Mesenteric fat pad (tissue), 1 donor: ENCODE data around the gene HHAT. TPM values are rescaled to one million over a fixed set of nuclear protein-coding genes. Genes with fewer than 3 reads are reported as not detected.
"Not testable (repeated sequence)": the region's sequence is repeated elsewhere in the genome, so short reads cannot be mapped to it uniquely, and the experiment has no call there.

ENCODE experiments used
- DNase-seq: peaks from one replicate; pipeline ENCODE4 v3.0.0-alpha.2; 2020; ENCODE audit warnings: low spot score
- total RNA-seq: library from RNA; stranded (reverse); fragmentation: NEBNext Ultra II Directional; extraction: Animal tissue kit (Norgen Biotek cat#: 25700); gene quantifications from one replicate; pipeline ENCODE4 v1.2.1, GENCODE V29; 2021
- donor health status: DM: yes; HTN: yes; CAD: no.

Gene HHAT
- total RNA-seq, 1 donor from 2014 or later, result 2.5 TPM

DNA sequence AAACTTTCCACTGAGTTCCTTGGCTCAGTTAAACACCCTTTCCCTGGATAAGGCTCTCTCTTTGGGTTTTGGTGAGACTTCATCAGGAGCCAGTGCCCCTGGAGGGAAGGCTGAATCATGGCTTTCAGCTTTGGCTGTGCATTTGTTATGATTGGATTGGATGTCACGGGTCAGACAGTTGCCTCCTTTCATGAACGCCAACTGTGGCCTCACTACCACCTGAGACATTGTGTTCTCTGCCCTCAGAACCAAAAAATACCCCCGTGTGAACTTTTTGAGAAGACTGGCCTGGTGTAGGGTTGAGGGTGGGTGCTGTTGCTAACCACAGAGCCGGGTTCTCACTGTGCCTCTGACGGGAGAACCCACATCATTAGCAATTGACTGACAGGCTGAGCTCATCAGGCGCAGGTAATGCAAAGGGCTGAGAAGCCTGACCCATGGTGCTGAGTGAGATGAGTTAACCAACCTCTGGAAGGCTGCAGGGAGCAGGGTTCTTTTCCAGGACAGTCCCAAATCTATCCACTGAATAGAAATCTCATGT, 65.6 kb downstream of the HHAT start:
- DNase-seq, result no peak

DNA sequence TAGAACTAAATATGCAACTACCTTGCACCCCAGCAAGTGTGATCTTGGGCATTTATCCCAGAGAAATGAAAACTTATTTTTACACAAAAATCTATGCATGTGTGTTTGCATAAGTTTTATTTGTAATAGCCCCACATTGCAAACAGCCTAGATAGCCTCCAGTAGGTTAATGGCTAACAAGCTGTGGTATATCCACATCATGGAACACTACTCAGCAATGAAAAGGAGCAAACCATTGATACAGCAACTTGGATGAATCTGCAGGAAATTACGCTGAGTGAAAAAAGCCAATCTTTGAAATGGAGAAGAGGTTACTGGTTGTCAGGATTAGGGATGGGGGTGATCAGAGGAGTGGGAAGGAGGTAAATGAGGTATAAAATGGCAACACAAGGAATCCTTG, 67.8 kb downstream of the HHAT start:
- no peak for DNase-seq

DNA sequence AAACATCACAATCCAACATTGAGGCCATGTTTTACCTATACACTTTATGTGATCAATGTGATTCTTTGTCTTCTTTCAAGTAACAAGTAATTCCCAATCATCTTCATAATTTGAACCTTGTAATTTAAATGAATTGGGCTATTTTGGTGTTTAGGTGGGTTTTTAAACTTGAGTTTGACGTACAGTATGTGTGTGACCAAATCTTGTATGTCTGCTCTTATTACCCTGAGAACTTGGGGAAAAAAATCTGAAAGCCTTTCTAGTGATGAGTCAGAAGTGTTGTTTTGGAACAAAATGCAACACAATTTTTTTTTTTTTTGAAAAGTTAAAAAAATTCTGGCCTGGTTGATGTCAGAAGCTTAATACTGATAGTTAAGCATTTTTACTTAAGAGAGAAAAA, 68.5 kb downstream of the HHAT start:
- DNase-seq, result no peak

DNA sequence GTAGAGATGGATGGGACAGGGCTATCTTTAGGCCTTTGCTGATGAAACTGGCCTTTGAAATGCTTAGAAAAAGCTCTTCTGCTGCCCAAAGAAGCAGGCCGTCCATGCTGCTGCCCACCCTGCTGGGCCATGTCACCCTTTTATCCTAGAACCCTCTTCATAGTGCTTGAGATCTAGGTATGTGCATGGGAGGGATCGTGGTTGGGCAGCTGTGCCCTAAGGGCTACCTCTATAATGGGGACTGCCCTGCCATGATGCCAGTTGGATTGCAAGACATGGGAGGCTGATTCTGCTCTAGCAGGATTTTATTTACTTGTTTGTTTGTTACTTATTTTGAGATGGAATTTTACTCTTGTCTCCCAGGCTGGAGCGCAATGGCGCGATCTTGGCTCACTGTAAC, 69.0 kb downstream of the HHAT start:
- no peak for DNase-seq

DNA sequence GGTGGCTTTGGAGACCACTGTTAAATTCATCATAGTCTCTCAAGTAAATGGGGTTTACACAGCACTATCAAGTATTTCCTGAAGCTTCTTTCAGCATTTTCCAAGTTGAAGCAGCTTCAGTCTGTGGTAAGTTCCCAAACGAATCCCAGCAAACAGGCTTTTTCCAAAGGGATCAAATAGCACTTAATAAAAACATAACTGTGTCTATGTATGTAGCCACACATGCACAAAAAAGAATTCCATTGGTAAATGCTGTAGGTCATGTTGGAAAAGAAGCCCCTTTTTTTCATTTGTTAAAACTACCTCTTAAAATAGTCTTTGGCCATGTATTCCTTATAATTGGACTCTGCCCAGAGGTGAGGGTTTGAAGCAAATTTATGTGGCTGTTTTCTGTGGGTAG, 69.8 kb downstream of the HHAT start:
- no peak for DNase-seq

DNA sequence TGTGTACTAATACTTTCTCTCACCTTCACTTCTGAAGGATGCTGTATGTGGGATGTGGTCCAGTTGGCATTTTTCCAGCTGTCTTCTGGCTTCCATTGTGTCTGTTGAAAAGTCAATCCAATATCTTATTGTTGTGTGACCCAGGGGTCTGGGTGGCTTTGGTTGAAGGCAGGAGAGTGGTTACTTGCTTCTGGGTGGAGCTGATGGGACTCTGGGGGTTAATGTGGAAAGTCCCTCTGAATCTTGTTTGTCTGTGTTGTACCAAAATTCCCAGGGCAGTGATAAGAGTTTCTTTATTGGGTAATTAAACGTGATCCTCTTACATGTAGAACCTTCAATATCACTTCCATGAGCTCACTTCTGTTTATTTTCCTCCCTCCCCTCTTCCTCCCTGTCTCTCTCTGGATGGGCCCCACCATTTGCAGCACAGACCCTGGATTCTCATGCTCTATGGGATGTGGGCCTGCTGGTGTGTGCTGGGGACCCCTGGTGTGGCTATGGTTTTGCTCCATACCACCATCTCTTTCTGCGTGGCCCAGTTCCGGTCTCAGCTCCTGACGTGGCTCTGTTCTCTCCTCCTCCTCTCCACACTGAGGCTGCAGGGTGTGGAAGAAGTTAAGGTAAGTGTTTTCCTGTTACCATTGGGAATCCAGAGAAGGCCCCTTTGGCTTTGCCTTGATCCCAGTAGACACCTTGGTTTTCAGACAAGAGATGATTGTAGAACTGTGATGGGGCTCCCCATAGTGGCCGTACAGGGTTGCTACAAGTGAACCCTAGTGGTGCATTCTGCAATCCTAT, 71.5 kb downstream of the HHAT start:
- DNase-seq, result no peak

DNA sequence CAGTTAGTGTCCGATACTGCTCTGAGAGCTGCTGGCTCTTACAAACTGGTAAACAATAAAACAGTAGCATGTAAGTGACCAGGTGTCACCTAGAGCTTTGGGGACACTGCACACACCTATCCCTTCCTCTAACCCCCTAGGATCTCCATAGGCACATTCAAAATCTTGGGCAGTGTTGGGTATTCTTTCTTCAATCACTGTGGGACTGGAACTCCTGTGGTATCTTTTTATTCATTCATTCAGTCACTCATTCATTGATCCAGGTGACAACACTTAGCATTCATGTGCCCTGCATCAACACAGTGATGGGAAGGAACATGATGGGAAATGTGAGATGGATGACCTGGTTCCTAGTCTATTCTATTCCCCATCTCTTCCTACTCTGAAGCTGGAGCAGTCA, 73.9 kb downstream of the HHAT start:
- no peak for DNase-seq

DNA sequence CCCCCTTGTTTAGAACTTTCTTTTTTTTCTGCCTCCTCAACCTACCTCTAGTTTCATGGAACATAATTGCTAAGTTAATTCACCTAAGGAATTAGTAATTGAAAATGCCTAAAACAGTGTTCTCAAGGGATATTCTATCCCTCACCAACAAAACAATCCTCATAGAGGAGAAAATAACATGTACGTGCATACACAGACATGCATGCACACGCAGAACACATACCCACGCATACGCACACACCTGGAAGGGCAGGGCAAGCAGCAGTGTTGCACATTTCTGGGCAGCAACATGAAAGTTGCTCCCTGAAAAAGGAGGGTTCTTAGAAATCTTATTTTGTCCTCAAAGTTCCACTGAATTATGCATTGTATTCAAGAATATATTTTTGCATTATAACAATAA, 76.6 kb downstream of the HHAT start:
- no peak for DNase-seq

DNA sequence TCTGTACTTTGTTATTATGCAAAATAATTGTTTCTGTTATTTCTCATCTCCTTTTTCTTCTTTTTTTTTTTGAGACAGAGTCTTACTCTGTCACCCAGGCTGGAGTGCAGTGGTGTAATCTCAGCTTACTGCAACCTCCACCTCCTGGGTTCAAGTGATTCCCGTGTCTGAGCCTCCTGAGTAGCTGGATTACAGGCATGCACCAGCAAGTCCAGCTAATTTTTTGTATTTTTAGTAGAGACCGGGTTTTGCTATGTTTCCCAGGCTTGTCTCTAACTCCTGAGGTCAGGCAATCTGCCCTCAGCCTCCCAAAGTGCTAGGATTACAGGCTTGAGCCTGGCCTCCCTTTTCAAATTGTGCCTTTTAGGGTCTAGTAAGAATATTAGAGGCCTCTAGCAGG, 77.6 kb downstream of the HHAT start:
- not testable (repeated sequence) for DNase-seq

DNA sequence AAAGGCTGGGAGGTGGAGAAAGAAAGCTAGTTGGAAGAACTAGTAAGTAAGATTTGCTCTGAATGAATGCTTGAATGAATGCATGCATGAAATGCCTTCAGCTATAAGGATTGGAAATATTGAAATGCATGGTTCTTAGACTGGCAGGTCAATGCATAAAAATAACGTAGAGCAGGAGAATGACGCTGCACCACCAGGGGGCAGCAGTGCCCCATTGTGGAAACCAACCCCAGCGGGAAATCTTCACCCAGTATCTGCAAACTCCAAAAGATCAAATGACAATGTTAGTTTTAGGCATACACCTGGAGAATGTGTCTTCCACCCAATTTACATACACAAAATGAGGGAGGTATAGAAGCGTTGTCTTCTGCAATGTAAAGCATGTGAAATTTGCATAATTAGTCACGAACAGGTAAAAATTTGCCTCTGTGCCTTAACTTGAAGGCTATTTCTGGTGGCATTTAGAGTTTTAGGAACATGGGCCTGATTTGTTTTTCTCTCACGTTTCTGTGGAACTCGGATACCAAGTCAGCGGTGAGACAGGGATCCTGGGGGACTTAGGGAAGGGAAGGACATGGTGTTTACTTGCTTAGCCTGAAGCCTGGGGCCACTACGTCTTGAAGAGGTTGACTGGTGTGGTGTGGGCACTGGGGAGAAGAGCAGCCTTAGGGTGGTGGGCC, 78.6 kb downstream of the HHAT start:
- DNase-seq, result no peak

DNA sequence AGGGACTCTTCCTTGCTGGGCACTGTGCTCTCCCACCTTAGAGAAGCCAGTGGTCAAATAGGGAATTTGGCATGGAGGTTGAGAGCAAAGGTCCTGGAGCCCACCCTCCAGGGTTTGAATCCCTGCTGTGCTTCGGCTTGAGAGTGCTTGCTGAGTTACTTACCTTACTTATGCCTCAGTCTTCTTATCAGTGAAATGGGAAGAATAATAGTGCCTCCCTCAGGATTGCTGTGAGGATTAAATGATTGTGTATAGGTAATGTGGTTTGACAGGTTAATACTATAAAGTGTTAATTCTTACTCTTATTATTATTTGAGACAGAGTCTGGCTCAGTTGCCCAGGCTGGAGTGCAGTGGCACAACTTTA, 79.2 kb downstream of the HHAT start:
- DNase-seq, result no peak

DNA sequence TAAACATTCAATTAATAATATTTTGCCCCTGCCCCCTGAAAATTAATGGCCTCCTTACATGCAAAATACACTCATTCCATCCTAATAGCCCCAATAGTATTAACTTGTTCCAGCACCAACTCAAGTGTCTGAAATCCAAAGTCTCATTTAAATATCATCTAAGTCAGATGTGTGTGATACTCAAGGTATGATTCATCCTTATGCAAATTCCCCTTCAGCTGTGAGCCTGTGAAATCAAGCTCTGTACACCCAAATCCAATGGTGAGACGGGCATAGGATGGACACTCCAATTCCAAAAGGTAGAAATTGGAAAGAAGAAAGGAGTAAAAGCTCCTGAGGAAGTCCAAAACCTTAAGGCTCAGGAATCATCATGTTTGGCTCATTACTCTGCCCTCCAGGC, 83.5 kb downstream of the HHAT start:
- DNase-seq, result no peak

DNA sequence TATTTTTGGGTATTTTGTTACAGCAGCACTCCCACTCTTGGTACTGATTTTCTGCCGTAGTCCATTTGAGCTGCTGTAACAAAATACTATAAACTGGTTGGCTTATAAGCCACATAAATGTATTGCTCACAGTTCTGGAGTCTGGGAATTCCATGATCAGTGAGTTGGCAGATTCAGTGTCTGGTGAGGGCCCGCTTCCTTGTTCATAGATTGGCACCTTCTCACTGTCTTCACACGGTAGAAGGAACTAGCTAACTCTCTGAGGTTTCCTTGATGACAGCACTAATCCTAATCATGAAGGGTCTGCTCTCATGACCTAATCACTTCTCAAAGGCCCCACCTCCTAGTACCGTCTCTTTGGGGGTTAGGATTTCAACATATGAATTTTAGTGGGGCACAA, 85.2 kb downstream of the HHAT start:
- no peak for DNase-seq

DNA sequence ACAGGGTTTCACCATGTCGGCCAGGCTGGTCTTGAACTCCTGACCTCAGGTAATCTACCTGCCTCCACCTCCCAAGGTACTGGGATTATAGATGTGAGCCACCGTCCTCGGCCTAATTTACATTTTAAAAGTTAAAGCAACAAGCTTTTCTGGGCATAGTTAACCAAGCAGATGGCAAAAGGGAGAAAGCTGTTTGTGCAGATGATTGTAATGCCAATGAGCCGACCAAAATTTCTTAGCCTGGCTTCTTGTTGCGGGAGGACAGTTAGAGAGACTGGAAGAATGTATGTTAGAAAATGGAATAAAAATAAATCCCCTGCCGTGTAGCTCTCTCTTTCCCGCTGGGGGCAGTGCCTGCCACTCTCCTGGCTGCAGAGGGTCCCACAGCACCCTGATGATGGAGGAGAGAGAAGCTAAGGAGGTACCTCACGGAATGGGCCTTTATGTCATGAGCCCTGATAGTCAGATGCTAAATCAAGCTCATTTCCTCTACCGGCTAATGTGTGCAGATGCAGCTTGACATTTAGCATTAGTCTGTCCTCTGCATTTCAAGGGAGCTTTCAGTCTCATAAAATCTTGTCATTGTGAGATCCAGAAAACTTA, 87.2 kb downstream of the HHAT start:
- DNase-seq, result no peak

DNA sequence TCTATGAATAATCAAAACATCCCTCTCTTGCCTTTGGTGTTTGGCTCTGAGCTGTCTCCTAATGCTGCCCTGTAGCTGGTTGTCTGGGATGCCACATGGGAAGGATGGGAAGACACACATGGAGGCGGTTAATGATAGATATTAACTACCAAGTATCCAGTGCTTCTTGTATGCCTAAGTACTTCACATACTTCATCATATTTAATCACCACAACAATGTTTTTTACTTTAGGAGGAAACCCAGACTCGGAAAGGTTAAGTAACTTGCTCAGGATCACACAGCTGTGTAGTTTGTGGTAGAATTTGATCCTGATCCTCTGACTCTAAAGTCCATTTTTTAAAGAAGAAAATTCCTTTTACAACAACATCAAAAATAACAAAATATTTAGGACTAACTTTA, 88.0 kb downstream of the HHAT start:
- DNase-seq, result no peak

DNA sequence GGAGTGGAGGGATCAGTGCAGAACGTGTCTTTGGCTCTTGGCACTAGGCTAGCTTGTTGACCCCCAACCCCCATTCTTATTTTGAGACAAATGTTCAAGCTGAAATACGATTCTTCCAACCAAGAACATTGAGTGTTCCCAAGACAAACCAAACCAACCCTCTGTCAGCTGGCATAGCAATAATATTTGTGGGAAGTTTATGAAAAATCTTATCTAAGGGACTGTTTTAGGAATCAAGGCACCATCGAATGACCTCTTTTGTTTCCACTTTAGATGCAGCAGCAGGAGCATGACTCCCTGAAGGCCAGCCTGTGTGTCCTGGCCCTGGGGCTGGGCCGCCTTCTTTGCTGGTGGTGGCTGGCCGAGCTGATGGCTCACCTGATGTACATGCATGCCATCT, 89.2 kb downstream of the HHAT start:
- no peak for DNase-seq

DNA sequence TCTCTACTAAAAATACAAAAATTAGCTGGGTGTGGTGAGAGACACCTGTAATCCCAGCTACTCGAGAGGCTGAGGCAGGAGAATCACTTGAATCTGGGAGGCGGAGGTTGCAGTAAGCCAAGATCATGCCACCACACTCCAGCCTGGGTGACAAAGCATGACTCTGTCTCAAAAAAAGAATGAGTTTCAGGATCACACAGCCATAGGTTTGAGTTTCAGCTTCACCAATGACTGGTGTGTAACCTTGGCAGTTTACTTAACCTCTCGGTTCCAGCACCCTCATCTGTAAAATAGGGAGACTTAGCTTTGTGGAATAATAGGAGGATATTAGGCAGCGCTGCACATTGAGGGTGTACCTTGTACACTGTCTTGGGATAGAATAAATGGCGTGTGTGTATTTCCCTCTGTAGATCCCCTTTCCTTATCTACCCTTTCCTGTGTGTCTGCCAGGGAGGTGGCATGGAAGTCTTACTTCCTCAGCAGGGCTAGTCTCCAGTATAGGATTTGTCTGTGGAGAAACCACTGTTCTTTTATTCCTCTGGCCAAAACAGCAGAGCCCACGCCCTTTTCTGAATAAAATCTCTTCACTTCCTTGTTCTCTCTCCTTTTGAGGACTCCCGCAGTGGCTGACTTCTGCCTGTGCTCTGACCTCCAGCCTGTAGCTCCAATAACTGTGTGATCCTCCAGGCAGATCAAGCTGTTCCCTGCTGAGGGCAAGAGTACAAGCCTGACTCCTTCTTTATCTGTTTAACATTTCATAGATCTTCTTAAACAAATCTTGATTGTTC, 90.4 kb downstream of the HHAT start:
- DNase-seq, result no peak

DNA sequence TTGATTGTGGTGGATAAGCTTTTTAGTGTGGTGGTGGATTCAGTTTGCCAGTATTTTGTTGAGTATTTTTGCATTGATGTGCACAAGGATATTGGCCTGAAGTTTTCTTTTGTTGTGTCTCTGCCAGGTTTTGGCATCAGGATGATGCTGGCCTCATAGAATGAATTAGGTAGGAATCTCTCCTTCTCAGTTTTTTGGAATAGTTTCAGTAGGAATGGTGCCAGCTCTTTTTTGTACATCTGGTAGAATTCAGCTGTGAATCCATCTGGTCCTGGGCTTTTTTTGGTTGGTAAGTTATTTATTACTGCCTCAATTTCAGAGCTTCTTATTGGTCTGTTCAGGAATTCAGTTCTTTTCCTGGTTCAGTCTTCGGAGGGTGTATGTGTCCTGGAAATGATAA, 98.0 kb downstream of the HHAT start:
- not testable (repeated sequence) for DNase-seq

DNA sequence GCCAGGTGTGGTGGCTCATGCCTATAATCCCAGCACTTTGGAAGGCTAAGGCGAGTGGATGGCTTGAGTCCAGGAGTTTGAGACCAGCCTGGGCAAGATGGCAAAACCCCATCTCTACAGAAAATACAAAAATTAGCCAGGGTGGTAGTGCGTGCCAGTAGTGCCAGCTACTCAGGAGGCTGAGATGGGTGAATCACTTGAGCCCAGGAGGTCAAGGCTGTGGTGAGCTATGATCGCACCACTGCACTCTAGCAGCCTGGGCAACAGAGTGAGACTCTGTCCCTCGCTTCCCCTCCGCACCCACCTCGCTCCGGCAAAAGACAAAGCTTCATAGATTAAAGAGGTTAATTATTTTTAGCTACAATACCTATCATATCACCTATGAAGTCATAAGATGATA, 100.0 kb downstream of the HHAT start:
- DNase-seq, result no peak

DNA sequence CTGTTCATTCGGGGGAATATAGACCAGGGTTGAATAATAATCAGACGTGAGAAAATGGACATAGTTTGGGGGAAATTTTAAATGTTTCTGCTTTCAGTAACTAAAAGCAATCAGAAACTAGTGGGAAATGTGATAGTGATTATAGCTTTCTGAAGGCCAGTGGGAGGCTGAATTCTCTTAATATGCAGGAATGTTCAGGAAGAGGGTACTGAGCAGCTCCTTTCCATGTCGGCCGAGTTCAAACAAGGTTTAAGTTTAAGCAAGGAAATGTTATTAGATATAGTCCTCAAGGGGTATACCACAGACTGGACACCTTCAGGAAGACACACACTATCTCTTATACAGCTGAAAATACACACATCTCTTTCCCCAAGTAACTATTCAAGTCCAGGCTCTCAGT, 105.5 kb downstream of the HHAT start:
- DNase-seq, result no peak

DNA sequence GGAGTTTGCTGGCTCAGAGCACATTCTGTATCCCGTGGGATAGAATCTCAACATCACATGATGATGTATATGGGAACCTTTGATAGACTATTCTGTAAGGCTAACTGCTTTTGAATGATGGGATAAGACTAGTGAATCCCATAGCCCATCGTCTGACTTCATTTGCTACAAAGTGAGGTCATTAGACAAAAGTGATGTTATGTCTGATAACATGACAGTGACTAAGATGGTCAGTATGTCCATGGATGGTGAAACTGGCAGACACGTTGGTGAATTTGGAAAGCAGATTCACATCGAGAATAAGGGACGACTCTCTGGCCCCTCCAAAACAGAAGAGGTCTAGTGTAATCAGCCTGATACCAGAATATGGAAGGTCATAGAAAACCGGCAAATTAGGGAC, 108.4 kb downstream of the HHAT start:
- DNase-seq, result no peak

DNA sequence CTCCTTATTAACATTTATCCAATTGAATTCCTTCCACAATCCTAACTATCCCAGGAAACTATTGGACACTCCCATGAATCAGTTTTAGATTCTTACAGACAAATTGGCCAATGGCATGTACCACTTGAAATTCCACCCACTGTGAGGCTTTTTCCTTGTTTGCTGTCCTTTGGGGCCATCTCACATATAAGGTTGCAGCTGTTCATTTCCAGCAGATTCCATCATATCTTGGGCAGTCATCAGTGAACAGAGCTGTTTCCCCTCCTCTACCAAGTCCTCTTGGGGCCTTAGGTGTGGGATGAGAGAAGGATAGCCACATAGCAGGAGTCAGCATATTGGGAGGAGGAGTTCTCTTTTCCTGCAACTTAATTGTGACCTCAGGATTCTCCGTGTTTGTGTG, 109.1 kb downstream of the HHAT start:
- no peak for DNase-seq
